ENCODE results near the gene DOCK4. TPM values are rescaled to one million over a fixed set of nuclear protein-coding genes. Genes with fewer than 3 reads are reported as not detected.

DOCK4 gene
- total RNA-seq, 4 donors from 2014 or later: 12.7 to 28.4 (median 19.5) TPM

- H3K9me3 ChIP-seq: no peaks in the 10 kb centered on the region
- intact Hi-C loops (cut with DNase I; ENCODE audit: low total_unique reads) (no loop called here), in situ Hi-C loops (cut with MboI; ENCODE audit: low pct_ligation_motif_present in 1 of 4, low pct_unique_long_range_greater_than_20kb in 1 of 4, low sequenced_read_pairs in 3 of 4) (no loop called here)
- H3K36me3 ChIP-seq: no peaks in the 10 kb centered on the region
- no peak for DNase-seq
- TF ChIP-seq EP300 (IDR thresholded peaks at IDR 0.05; ENCODE audit: low read depth) (no peak), POLR2A (IDR thresholded peaks at IDR 0.05) (no peak), CTCF (IDR thresholded peaks at IDR 0.05) (no peak), POLR2AphosphoS5 (IDR thresholded peaks at IDR 0.05) (no peak)
- H3K4me1 ChIP-seq: no peaks in the 10 kb centered on the region
- WGBS, 2 donors (ENCODE audit: low coverage in 1 of 2): 80 to 90% methylated on average over 9 of the region's 9 CpGs
- peak overlapping the region in 1 of 4 donors; percentile 13 for H3K27ac ChIP-seq
- no peaks in the 10 kb centered on the region for H3K27me3 ChIP-seq
- no peak overlapping the region for H3K4me3 ChIP-seq
Measured at GRCh38 chr7:112124061-112124766, 82.0 kb downstream of the DOCK4 start.

- no peak for DNase-seq
- TF ChIP-seq POLR2A (IDR thresholded peaks at IDR 0.05): no peak
- no peak for TF ChIP-seq CTCF (IDR thresholded peaks at IDR 0.05)
- TF ChIP-seq POLR2AphosphoS5 (IDR thresholded peaks at IDR 0.05): no peak
- TF ChIP-seq EP300 (IDR thresholded peaks at IDR 0.05; ENCODE audit: low read depth): no peak
- no peak overlapping the region for H3K4me3 ChIP-seq
- no peaks in the 10 kb centered on the region for H3K9me3 ChIP-seq
- H3K27me3 ChIP-seq: no peaks in the 10 kb centered on the region
- H3K36me3 ChIP-seq: no peaks in the 10 kb centered on the region
- H3K4me1 ChIP-seq: no peaks in the 10 kb centered on the region
- intact Hi-C loops (cut with DNase I; ENCODE audit: low total_unique reads): no loop called here
- WGBS, 2 donors (ENCODE audit: low coverage in 1 of 2): 88 to 89% methylated on average over 2 of the region's 2 CpGs
- in situ Hi-C loops (cut with MboI; ENCODE audit: low pct_ligation_motif_present in 1 of 4, low pct_unique_long_range_greater_than_20kb in 1 of 4, low sequenced_read_pairs in 3 of 4): no loop called here
- H3K27ac ChIP-seq: no peak overlapping the region
Measured at GRCh38 chr7:112122798-112123197, 83.4 kb downstream of the DOCK4 start.

GRCh38 chr7:112122144-112122543, 84.1 kb downstream of the DOCK4 start:
- intact Hi-C loops (cut with DNase I; ENCODE audit: low total_unique reads): no loop called here
- Histone ChIP-seq H3K36me3 (no peaks in the 10 kb centered on the region), H3K27ac (no peak overlapping the region), H3K4me3 (no peak overlapping the region), H3K27me3 (no peaks in the 10 kb centered on the region), H3K4me1 (peaks cover 0 to 1% (median under 1%) of the 10 kb centered on the region in 4 donors), H3K9me3 (no peaks in the 10 kb centered on the region)
- no peak for DNase-seq
- no peak for TF ChIP-seq POLR2A (IDR thresholded peaks at IDR 0.05)
- TF ChIP-seq CTCF (IDR thresholded peaks at IDR 0.05): no peak
- no peak for TF ChIP-seq POLR2AphosphoS5 (IDR thresholded peaks at IDR 0.05)
- TF ChIP-seq EP300 (IDR thresholded peaks at IDR 0.05; ENCODE audit: low read depth): no peak
- in situ Hi-C loops (cut with MboI; ENCODE audit: low pct_ligation_motif_present in 1 of 4, low pct_unique_long_range_greater_than_20kb in 1 of 4, low sequenced_read_pairs in 3 of 4): no loop called here

- TF ChIP-seq POLR2A (IDR thresholded peaks at IDR 0.05) (no peak), POLR2AphosphoS5 (IDR thresholded peaks at IDR 0.05) (no peak), CTCF (IDR thresholded peaks at IDR 0.05) (no peak), EP300 (IDR thresholded peaks at IDR 0.05; ENCODE audit: low read depth) (no peak)
- H3K27ac ChIP-seq: no peak overlapping the region
- no peaks in the 10 kb centered on the region for H3K9me3 ChIP-seq
- in situ Hi-C loops (cut with MboI; ENCODE audit: low pct_ligation_motif_present in 1 of 4, low pct_unique_long_range_greater_than_20kb in 1 of 4, low sequenced_read_pairs in 3 of 4): no loop called here
- peaks cover 0 to 8% (median 5%) of the 10 kb centered on the region in 4 donors for H3K4me1 ChIP-seq
- intact Hi-C loops (cut with DNase I; ENCODE audit: low total_unique reads): no loop called here
- no peak for DNase-seq
- 67 to 77% methylated on average over 2 to 3 of the region's 3 CpGs for WGBS, 2 donors (ENCODE audit: low coverage in 1 of 2)
- H3K27me3 ChIP-seq: no peaks in the 10 kb centered on the region
- no peaks in the 10 kb centered on the region for H3K36me3 ChIP-seq
- H3K4me3 ChIP-seq: no peak overlapping the region
Measured at GRCh38 chr7:112121318-112121717, 84.9 kb downstream of the DOCK4 start.
